ENCODE results near the gene XRCC1. TPM values are rescaled to one million over a fixed set of nuclear protein-coding genes. Genes with fewer than 3 reads are reported as not detected.

XRCC1 gene
- total RNA-seq, 1 experiment from 2014 or later, result 45.1 TPM

GRCh38 chr19:43544077-43544476, 31.2 kb downstream of the XRCC1 start:
- H3K9me2 ChIP-seq (ENCODE audit: insufficient read depth), result no peaks in the 10 kb centered on the region
- H3K4me3 ChIP-seq, result no peak overlapping the region
- H3K27ac ChIP-seq, result no peak overlapping the region
- no peaks in the 10 kb centered on the region for H3K4me1 ChIP-seq (replicated peaks; ENCODE audit: insufficient read depth)
- no peaks in the 10 kb centered on the region for H3F3A ChIP-seq (ENCODE audit: insufficient read depth, low read depth)
- no peak overlapping the region for H3K4me2 ChIP-seq
- H3K9me3 ChIP-seq (ENCODE audit: insufficient read depth, low read depth), result no peaks in the 10 kb centered on the region
- H3K79me2 ChIP-seq (ENCODE audit: low read depth), result no peaks in the 10 kb centered on the region
- no peaks in the 10 kb centered on the region for H3K27me3 ChIP-seq (ENCODE audit: insufficient read depth, low read depth)
- H2AFZ ChIP-seq, result no peak overlapping the region
- ChIA-PET POLR2A (ENCODE audit: unreplicated experiment) (no interaction called here), CTCF (no interaction called here)
- H4K20me1 ChIP-seq (ENCODE audit: insufficient read depth), result no peaks in the 10 kb centered on the region
- DNase-seq, result no peak
- intact Hi-C loops (cut with micrococcal nuclease; ENCODE audit: unreplicated experiment), result no loop called here
- no peak for TF ChIP-seq EZH2 (IDR thresholded peaks at IDR 0.05; ENCODE audit: low read depth)
- TF ChIP-seq, protein P1, sequence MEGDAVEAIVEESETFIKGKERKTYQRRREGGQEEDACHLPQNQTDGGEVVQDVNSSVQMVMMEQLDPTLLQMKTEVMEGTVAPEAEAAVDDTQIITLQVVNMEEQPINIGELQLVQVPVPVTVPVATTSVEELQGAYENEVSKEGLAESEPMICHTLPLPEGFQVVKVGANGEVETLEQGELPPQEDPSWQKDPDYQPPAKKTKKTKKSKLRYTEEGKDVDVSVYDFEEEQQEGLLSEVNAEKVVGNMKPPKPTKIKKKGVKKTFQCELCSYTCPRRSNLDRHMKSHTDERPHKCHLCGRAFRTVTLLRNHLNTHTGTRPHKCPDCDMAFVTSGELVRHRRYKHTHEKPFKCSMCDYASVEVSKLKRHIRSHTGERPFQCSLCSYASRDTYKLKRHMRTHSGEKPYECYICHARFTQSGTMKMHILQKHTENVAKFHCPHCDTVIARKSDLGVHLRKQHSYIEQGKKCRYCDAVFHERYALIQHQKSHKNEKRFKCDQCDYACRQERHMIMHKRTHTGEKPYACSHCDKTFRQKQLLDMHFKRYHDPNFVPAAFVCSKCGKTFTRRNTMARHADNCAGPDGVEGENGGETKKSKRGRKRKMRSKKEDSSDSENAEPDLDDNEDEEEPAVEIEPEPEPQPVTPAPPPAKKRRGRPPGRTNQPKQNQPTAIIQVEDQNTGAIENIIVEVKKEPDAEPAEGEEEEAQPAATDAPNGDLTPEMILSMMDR (conservative IDR thresholded peaks at IDR 0.05), result no peak
- BruUV-seq (replicated peaks), result no TSS peak
- H3K36me3 ChIP-seq (ENCODE audit: low read depth), result no peaks in the 10 kb centered on the region

- Histone ChIP-seq H3K79me2 (ENCODE audit: low read depth) (no peaks in the 10 kb centered on the region), H3K4me1 (replicated peaks; ENCODE audit: insufficient read depth) (no peaks in the 10 kb centered on the region), H4K20me1 (ENCODE audit: insufficient read depth) (no peaks in the 10 kb centered on the region), H2AFZ (no peak overlapping the region), H3K36me3 (ENCODE audit: low read depth) (no peaks in the 10 kb centered on the region), H3K9me2 (ENCODE audit: insufficient read depth) (no peaks in the 10 kb centered on the region), H3K4me2 (no peak overlapping the region), H3K27me3 (ENCODE audit: insufficient read depth, low read depth) (no peaks in the 10 kb centered on the region), H3F3A (ENCODE audit: insufficient read depth, low read depth) (no peaks in the 10 kb centered on the region), H3K27ac (no peak overlapping the region), H3K4me3 (no peak overlapping the region), H3K9me3 (ENCODE audit: insufficient read depth, low read depth) (no peaks in the 10 kb centered on the region)
- no TSS peak for BruUV-seq (replicated peaks)
- no peak for DNase-seq
- POLR2A ChIA-PET (ENCODE audit: unreplicated experiment), result no interaction called here
- intact Hi-C loops (cut with micrococcal nuclease; ENCODE audit: unreplicated experiment), result no loop called here
- TF ChIP-seq, protein P1 (conservative IDR thresholded peaks at IDR 0.05), result no peak
- TF ChIP-seq EZH2 (IDR thresholded peaks at IDR 0.05; ENCODE audit: low read depth), result no peak
- CTCF ChIA-PET, result no interaction called here
Observed at GRCh38 chr19:43541920-43542650, 33.2 kb downstream of the XRCC1 start.

GRCh38 chr19:43540381-43540780, 34.9 kb downstream of the XRCC1 start:
- no peaks in the 10 kb centered on the region for H3K9me2 ChIP-seq (ENCODE audit: insufficient read depth)
- intact Hi-C loops (cut with micrococcal nuclease; ENCODE audit: unreplicated experiment), result no loop called here
- H3K9me3 ChIP-seq (ENCODE audit: insufficient read depth, low read depth), result no peaks in the 10 kb centered on the region
- no peak overlapping the region for H3K4me3 ChIP-seq
- no peak for DNase-seq
- TF ChIP-seq, protein P1 (conservative IDR thresholded peaks at IDR 0.05), result no peak
- TF ChIP-seq EZH2 (IDR thresholded peaks at IDR 0.05; ENCODE audit: low read depth), result no peak
- peaks cover 7% of the 10 kb centered on the region; the same call in 1 of the 2 replicates for H3F3A ChIP-seq (ENCODE audit: insufficient read depth, low read depth)
- H2AFZ ChIP-seq, result no peak overlapping the region
- POLR2A ChIA-PET (ENCODE audit: unreplicated experiment), result no interaction called here
- CTCF ChIA-PET, result no interaction called here
- no peaks in the 10 kb centered on the region for H3K79me2 ChIP-seq (ENCODE audit: low read depth)
- BruUV-seq (replicated peaks), result no TSS peak
- no peaks in the 10 kb centered on the region for H4K20me1 ChIP-seq (ENCODE audit: insufficient read depth)
- no peaks in the 10 kb centered on the region for H3K36me3 ChIP-seq (ENCODE audit: low read depth)
- no peak overlapping the region for H3K4me2 ChIP-seq
- H3K27ac ChIP-seq, result no peak overlapping the region
- no peaks in the 10 kb centered on the region for H3K4me1 ChIP-seq (replicated peaks; ENCODE audit: insufficient read depth)
- no peaks in the 10 kb centered on the region for H3K27me3 ChIP-seq (ENCODE audit: insufficient read depth, low read depth)
